Measurements from ENCODE around the gene FLG2.

The FLG2 gene

GRCh38 chr1:152372672-152373071 lies 12.9 kb upstream of the FLG2 start:
- H3K27ac ChIP-seq (ENCODE audit: low read depth, low read length) = no peak overlapping the region
- H3K36me3 ChIP-seq (ENCODE audit: control insufficient read depth in 5 of 5, insufficient read depth in 5 of 5, low read length in 5 of 5) = no peaks in the 10 kb centered on the region
- H3K4me1 ChIP-seq (ENCODE audit: control insufficient read depth in 5 of 5, insufficient read depth in 5 of 5, low read length in 5 of 5) = no peaks in the 10 kb centered on the region
- no peaks in the 10 kb centered on the region for H3K27me3 ChIP-seq (ENCODE audit: control insufficient read depth in 5 of 5, insufficient read depth in 4 of 5, low read length in 5 of 5)
- H3K9ac ChIP-seq (ENCODE audit: low read length in 5 of 5) = no peak overlapping the region
- no peak overlapping the region for H3K4me3 ChIP-seq (ENCODE audit: low read depth in 1 of 5, low read length in 5 of 5)
- H3K9me3 ChIP-seq (ENCODE audit: control insufficient read depth in 5 of 5, low read length in 5 of 5) = peaks cover 0 to 10% (median 4%) of the 10 kb centered on the region in 5 donors

- Histone ChIP-seq H3K4me1 (ENCODE audit: control insufficient read depth in 5 of 5, insufficient read depth in 5 of 5, low read length in 5 of 5) (no peaks in the 10 kb centered on the region), H3K4me3 (ENCODE audit: low read depth in 1 of 5, low read length in 5 of 5) (no peak overlapping the region), H3K27ac (ENCODE audit: low read depth, low read length) (no peak overlapping the region)
Measured at GRCh38 chr1:152367436-152367835, 7.6 kb upstream of the FLG2 start.

GRCh38 chr1:152356736-152357135 lies 3.1 kb downstream of the FLG2 start:
- peaks cover 0 to 15% (median 3%) of the 10 kb centered on the region in 5 donors for H3K9me3 ChIP-seq (ENCODE audit: control insufficient read depth in 5 of 5, low read length in 5 of 5)
- H3K4me3 ChIP-seq (ENCODE audit: low read depth in 1 of 5, low read length in 5 of 5) = no peak overlapping the region
- H3K4me1 ChIP-seq (ENCODE audit: control insufficient read depth in 5 of 5, insufficient read depth in 5 of 5, low read length in 5 of 5) = no peaks in the 10 kb centered on the region
- H3K27ac ChIP-seq (ENCODE audit: low read depth, low read length) = no peak overlapping the region
- no peaks in the 10 kb centered on the region for H3K27me3 ChIP-seq (ENCODE audit: control insufficient read depth in 5 of 5, insufficient read depth in 4 of 5, low read length in 5 of 5)
- no peaks in the 10 kb centered on the region for H3K36me3 ChIP-seq (ENCODE audit: control insufficient read depth in 5 of 5, insufficient read depth in 5 of 5, low read length in 5 of 5)
- H3K9ac ChIP-seq (ENCODE audit: low read length in 5 of 5) = no peak overlapping the region

More at GRCh38 chr1:152367436-152367835, 7.6 kb upstream of the FLG2 start:
- H3K36me3 ChIP-seq (ENCODE audit: control insufficient read depth in 5 of 5, insufficient read depth in 5 of 5, low read length in 5 of 5) = no peaks in the 10 kb centered on the region
- H3K27me3 ChIP-seq (ENCODE audit: control insufficient read depth in 5 of 5, insufficient read depth in 4 of 5, low read length in 5 of 5) = no peaks in the 10 kb centered on the region
- peaks cover 0 to 10% (median 4%) of the 10 kb centered on the region in 5 donors for H3K9me3 ChIP-seq (ENCODE audit: control insufficient read depth in 5 of 5, low read length in 5 of 5)
- H3K9ac ChIP-seq (ENCODE audit: low read length in 5 of 5) = no peak overlapping the region

GRCh38 chr1:152349611-152350010 lies 10.2 kb downstream of the FLG2 start:
- no peak overlapping the region for H3K4me3 ChIP-seq (ENCODE audit: low read depth in 1 of 5, low read length in 5 of 5)
- no peak overlapping the region for H3K9ac ChIP-seq (ENCODE audit: low read length in 5 of 5)
- H3K9me3 ChIP-seq (ENCODE audit: control insufficient read depth in 5 of 5, low read length in 5 of 5) = peaks cover 0 to 5% (median 3%) of the 10 kb centered on the region in 5 donors
- peaks cover 0 to 2% (median 0%) of the 10 kb centered on the region in 5 donors for H3K36me3 ChIP-seq (ENCODE audit: control insufficient read depth in 5 of 5, insufficient read depth in 5 of 5, low read length in 5 of 5)
- H3K27me3 ChIP-seq (ENCODE audit: control insufficient read depth in 5 of 5, insufficient read depth in 4 of 5, low read length in 5 of 5) = no peaks in the 10 kb centered on the region
- no peaks in the 10 kb centered on the region for H3K4me1 ChIP-seq (ENCODE audit: control insufficient read depth in 5 of 5, insufficient read depth in 5 of 5, low read length in 5 of 5)
- no peak overlapping the region for H3K27ac ChIP-seq (ENCODE audit: low read depth, low read length)

GRCh38 chr1:152348447-152348846 lies 11.4 kb downstream of the FLG2 start:
- Histone ChIP-seq H3K9me3 (ENCODE audit: control insufficient read depth in 5 of 5, low read length in 5 of 5) (peaks cover 0 to 3% (median 0%) of the 10 kb centered on the region in 5 donors), H3K9ac (ENCODE audit: low read length in 5 of 5) (no peak overlapping the region), H3K4me1 (ENCODE audit: control insufficient read depth in 5 of 5, insufficient read depth in 5 of 5, low read length in 5 of 5) (no peaks in the 10 kb centered on the region), H3K36me3 (ENCODE audit: control insufficient read depth in 5 of 5, insufficient read depth in 5 of 5, low read length in 5 of 5) (peaks cover 0 to 2% (median 0%) of the 10 kb centered on the region in 5 donors), H3K27ac (ENCODE audit: low read depth, low read length) (no peak overlapping the region), H3K4me3 (ENCODE audit: low read depth in 1 of 5, low read length in 5 of 5) (no peak overlapping the region), H3K27me3 (ENCODE audit: control insufficient read depth in 5 of 5, insufficient read depth in 4 of 5, low read length in 5 of 5) (no peaks in the 10 kb centered on the region)

- Histone ChIP-seq H3K9me3 (ENCODE audit: control insufficient read depth in 5 of 5, low read length in 5 of 5) (peaks cover 0 to 3% (median 0%) of the 10 kb centered on the region in 5 donors), H3K27me3 (ENCODE audit: control insufficient read depth in 5 of 5, insufficient read depth in 4 of 5, low read length in 5 of 5) (no peaks in the 10 kb centered on the region), H3K4me1 (ENCODE audit: control insufficient read depth in 5 of 5, insufficient read depth in 5 of 5, low read length in 5 of 5) (peaks cover 0 to 5% (median 0%) of the 10 kb centered on the region in 5 donors), H3K27ac (ENCODE audit: low read depth, low read length) (no peak overlapping the region), H3K9ac (ENCODE audit: low read length in 5 of 5) (no peak overlapping the region), H3K4me3 (ENCODE audit: low read depth in 1 of 5, low read length in 5 of 5) (no peak overlapping the region), H3K36me3 (ENCODE audit: control insufficient read depth in 5 of 5, insufficient read depth in 5 of 5, low read length in 5 of 5) (peaks cover 0 to 2% (median 0%) of the 10 kb centered on the region in 5 donors)
Measured at GRCh38 chr1:152347116-152347728, 12.6 kb downstream of the FLG2 start.

- H3K27ac ChIP-seq (ENCODE audit: low read depth, low read length) = no peak overlapping the region
- H3K36me3 ChIP-seq (ENCODE audit: control insufficient read depth in 5 of 5, insufficient read depth in 5 of 5, low read length in 5 of 5) = no peaks in the 10 kb centered on the region
- H3K27me3 ChIP-seq (ENCODE audit: control insufficient read depth in 5 of 5, insufficient read depth in 4 of 5, low read length in 5 of 5) = no peaks in the 10 kb centered on the region
- no peak overlapping the region for H3K4me3 ChIP-seq (ENCODE audit: low read depth in 1 of 5, low read length in 5 of 5)
- H3K9ac ChIP-seq (ENCODE audit: low read length in 5 of 5) = no peak overlapping the region
- H3K9me3 ChIP-seq (ENCODE audit: control insufficient read depth in 5 of 5, low read length in 5 of 5) = no peaks in the 10 kb centered on the region
- H3K4me1 ChIP-seq (ENCODE audit: control insufficient read depth in 5 of 5, insufficient read depth in 5 of 5, low read length in 5 of 5) = peaks cover 0 to 5% (median 0%) of the 10 kb centered on the region in 5 donors
Measured at GRCh38 chr1:152344438-152344837, 15.4 kb downstream of the FLG2 start.

GRCh38 chr1:152343006-152343405 lies 16.8 kb downstream of the FLG2 start:
- Histone ChIP-seq H3K27ac (ENCODE audit: low read depth, low read length) (no peak overlapping the region), H3K4me1 (ENCODE audit: control insufficient read depth in 5 of 5, insufficient read depth in 5 of 5, low read length in 5 of 5) (peaks cover 0 to 5% (median 0%) of the 10 kb centered on the region in 5 donors), H3K27me3 (ENCODE audit: control insufficient read depth in 5 of 5, insufficient read depth in 4 of 5, low read length in 5 of 5) (no peaks in the 10 kb centered on the region), H3K9me3 (ENCODE audit: control insufficient read depth in 5 of 5, low read length in 5 of 5) (no peaks in the 10 kb centered on the region), H3K36me3 (ENCODE audit: control insufficient read depth in 5 of 5, insufficient read depth in 5 of 5, low read length in 5 of 5) (no peaks in the 10 kb centered on the region), H3K9ac (ENCODE audit: low read length in 5 of 5) (no peak overlapping the region), H3K4me3 (ENCODE audit: low read depth in 1 of 5, low read length in 5 of 5) (no peak overlapping the region)

- Histone ChIP-seq H3K36me3 (ENCODE audit: control insufficient read depth in 5 of 5, insufficient read depth in 5 of 5, low read length in 5 of 5) (no peaks in the 10 kb centered on the region), H3K4me1 (ENCODE audit: control insufficient read depth in 5 of 5, insufficient read depth in 5 of 5, low read length in 5 of 5) (no peaks in the 10 kb centered on the region), H3K27me3 (ENCODE audit: control insufficient read depth in 5 of 5, insufficient read depth in 4 of 5, low read length in 5 of 5) (no peaks in the 10 kb centered on the region)
Measured at GRCh38 chr1:152335399-152335798, 24.4 kb downstream of the FLG2 start.

GRCh38 chr1:152328801-152329391 lies 30.9 kb downstream of the FLG2 start:
- Histone ChIP-seq H3K36me3 (ENCODE audit: control insufficient read depth in 5 of 5, insufficient read depth in 5 of 5, low read length in 5 of 5) (no peaks in the 10 kb centered on the region), H3K9ac (ENCODE audit: low read length in 5 of 5) (no peak overlapping the region), H3K4me1 (ENCODE audit: control insufficient read depth in 5 of 5, insufficient read depth in 5 of 5, low read length in 5 of 5) (no peaks in the 10 kb centered on the region), H3K27me3 (ENCODE audit: control insufficient read depth in 5 of 5, insufficient read depth in 4 of 5, low read length in 5 of 5) (no peaks in the 10 kb centered on the region), H3K9me3 (ENCODE audit: control insufficient read depth in 5 of 5, low read length in 5 of 5) (no peaks in the 10 kb centered on the region), H3K4me3 (ENCODE audit: low read depth in 1 of 5, low read length in 5 of 5) (no peak overlapping the region), H3K27ac (ENCODE audit: low read depth, low read length) (no peak overlapping the region)

More at GRCh38 chr1:152335399-152335798, 24.4 kb downstream of the FLG2 start:
- Histone ChIP-seq H3K9ac (ENCODE audit: low read length in 5 of 5) (no peak overlapping the region), H3K4me3 (ENCODE audit: low read depth in 1 of 5, low read length in 5 of 5) (no peak overlapping the region), H3K9me3 (ENCODE audit: control insufficient read depth in 5 of 5, low read length in 5 of 5) (no peaks in the 10 kb centered on the region), H3K27ac (ENCODE audit: low read depth, low read length) (no peak overlapping the region)

Data from subcutaneous abdominal adipose tissue (tissue), 5 donors.